HG03108 (cell line): ENCODE measurements around the gene DEPDC1.
"Not testable (repeated sequence)": the region's sequence is repeated elsewhere in the genome, so short reads cannot be mapped to it uniquely, and the experiment has no call there.

ENCODE experiments used
- ATAC-seq: cut with Tn5 transposase; IDR thresholded peaks from one replicate; pipeline ENCODE4 v1.9.1; 2021; ENCODE audit warnings: moderate library complexity; ENCODE audit not compliant: unreplicated experiment

DEPDC1 gene

GRCh38 chr1:68479501-68479900, 17.4 kb downstream of the DEPDC1 start:
- no peak for ATAC-seq

GRCh38 chr1:68478662-68479061, 18.2 kb downstream of the DEPDC1 start:
- no peak for ATAC-seq

GRCh38 chr1:68476626-68477025, 20.3 kb downstream of the DEPDC1 start:
- not testable (repeated sequence) for ATAC-seq

GRCh38 chr1:68473060-68473459, 23.8 kb downstream of the DEPDC1 start:
- no peak for ATAC-seq

GRCh38 chr1:68470388-68470970, 26.4 kb downstream of the DEPDC1 start:
- no peak for ATAC-seq

GRCh38 chr1:68464891-68465290, 32.0 kb downstream of the DEPDC1 start:
- ATAC-seq: no peak

GRCh38 chr1:68460935-68461334, 35.9 kb downstream of the DEPDC1 start:
- no peak for ATAC-seq

GRCh38 chr1:68459796-68460195, 37.1 kb downstream of the DEPDC1 start:
- ATAC-seq: no peak

GRCh38 chr1:68459091-68459490, 37.8 kb downstream of the DEPDC1 start:
- ATAC-seq: no peak

- no peak for ATAC-seq
These were observed 40.7 kb downstream of the DEPDC1 start for GRCh38 chr1:68456202-68456601.

GRCh38 chr1:68454534-68454933, 42.3 kb downstream of the DEPDC1 start:
- no peak for ATAC-seq

- no peak for ATAC-seq
These were observed 43.7 kb downstream of the DEPDC1 start for GRCh38 chr1:68453060-68453670.

- ATAC-seq: no peak
These were observed 47.0 kb downstream of the DEPDC1 start, which contains the start of gene RPE65 for GRCh38 chr1:68449901-68450300. TSS of gene RPE65 (minus strand) at chr1:68449954. CDS start at chr1:68449905, 49 bp downstream.

GRCh38 chr1:68448365-68448764, 48.5 kb downstream of the DEPDC1 start:
- ATAC-seq: no peak

- no peak for ATAC-seq
These were observed 51.2 kb downstream of the DEPDC1 start for GRCh38 chr1:68445709-68446108.

GRCh38 chr1:68442822-68443556, 53.9 kb downstream of the DEPDC1 start:
- ATAC-seq: no peak

GRCh38 chr1:68442006-68442405, 54.9 kb downstream of the DEPDC1 start:
- no peak for ATAC-seq

- no peak for ATAC-seq
These were observed 58.6 kb downstream of the DEPDC1 start for GRCh38 chr1:68438310-68438709.

- no peak for ATAC-seq
These were observed 63.5 kb downstream of the DEPDC1 start for GRCh38 chr1:68433395-68433794.

- no peak for ATAC-seq
These were observed 65.8 kb downstream of the DEPDC1 start for GRCh38 chr1:68431076-68431475.

- ATAC-seq: no peak
These were observed 67.6 kb downstream of the DEPDC1 start for GRCh38 chr1:68429233-68429808.

- ATAC-seq: no peak
These were observed 70.3 kb downstream of the DEPDC1 start for GRCh38 chr1:68426594-68426993.
